ENCODE measurements around the gene DENND2A. TPM values are rescaled to one million over a fixed set of nuclear protein-coding genes. Genes with fewer than 3 reads are reported as not detected.

DENND2A gene
- total RNA-seq (2021) = 10.0 to 13.6 TPM (median 12.7 TPM) in 3 replicates
- percentile 46 among the genes with signal in this experiment for Bru-seq, nascent RNA
- long read RNA-seq, experiment 1, transcript DENND2A-209 (20 exons, 3,562 nt) = major isoform, 16 of 46 reads
- long read RNA-seq, experiment 1, partial matches to known transcripts = 9 of 46 reads
- long read RNA-seq, experiment 1, other reads (novel, unspliced or antisense) = 15 of 46 reads
- long read RNA-seq, experiment 2, partial matches to known transcripts = 12 of 20 reads
- long read RNA-seq, experiment 2, other reads (novel, unspliced or antisense) = 2 of 20 reads
- long read RNA-seq, experiment 3, partial matches to known transcripts = 0 of 1 reads
- long read RNA-seq, experiment 3, other reads (novel, unspliced or antisense) = 0 of 1 reads

- H3K36me3 Mint-ChIP-seq = no peaks in the 10 kb centered on the region
- H3K4me1 Mint-ChIP-seq = peaks cover 41% of the 10 kb centered on the region
- CTCF ChIA-PET = interaction anchor here (0.6 to 2.0 kb wide), 21 partner anchors 12 to 1058 kb away, joined by 3 to 16 read pairs (median 4); no protein-coding TSS in a partner anchor
- no peaks in the 10 kb centered on the region for H3K9me3 Mint-ChIP-seq
- TF ChIP-seq RELA (CRISPR knock-in tag; IDR thresholded peaks at IDR 0.05; ENCODE audit: borderline replicate concordance) = 0 out of 2 replicates have a peak, but pooled peaks have one; percentile 51
- peak; percentile 82 for TF ChIP-seq MAX (CRISPR knock-in tag; IDR thresholded peaks at IDR 0.05)
- 0 out of 2 replicates have a peak, but pooled peaks have one; percentile 36 for TF ChIP-seq NR2C2 (CRISPR knock-in tag; IDR thresholded peaks at IDR 0.05)
- no peak for TF ChIP-seq ARID4B (CRISPR knock-in tag; IDR thresholded peaks at IDR 0.05; ENCODE audit: borderline replicate concordance)
- 0 out of 2 replicates have a peak, but pooled peaks have one; percentile 6 for TF ChIP-seq USF2 (CRISPR knock-in tag; IDR thresholded peaks at IDR 0.05)
- 0 out of 2 replicates have a peak, but pooled peaks have one; percentile 25 for TF ChIP-seq TP53 (CRISPR knock-in tag; IDR thresholded peaks at IDR 0.05)
- peak; percentile 82; the same call in 1 of the 2 replicates for TF ChIP-seq HMGXB4 (CRISPR knock-in tag; IDR thresholded peaks at IDR 0.05)
- peak; percentile 55; the same call in 1 of the 2 replicates for TF ChIP-seq FOXK1 (CRISPR knock-in tag; IDR thresholded peaks at IDR 0.05)
- TF ChIP-seq GABPB1 (CRISPR knock-in tag; IDR thresholded peaks at IDR 0.05) = no peak
- DNase-seq (ENCODE audit: low spot score) = peak; percentile 80
- H3K27me3 Mint-ChIP-seq (ENCODE audit: low read depth) = peaks cover 41% of the 10 kb centered on the region
- POLR2A ChIA-PET = interaction anchor here (0.5 to 1.6 kb wide), 4 partner anchors 12 to 406 kb away, joined by 3 to 10 read pairs (median 6); no protein-coding TSS in a partner anchor
- H3K27ac Mint-ChIP-seq = peak within 1 kb of the TSS; percentile 48; the same call in 1 of the 2 replicates
- ATAC-seq = peak; percentile 43
- H3K4me3 Mint-ChIP-seq = peak within 1 kb of the TSS; percentile 97
These were observed at the start of gene DENND2A for GRCh38 chr7:140640727-140641523. Gene DENND2A (minus strand): TSS chr7:140640813. CDS start chr7:140602397, 38,416 bp downstream.

GRCh38 chr7:140689199-140690152 is 48.9 kb upstream of the DENND2A start:
- ChIA-PET POLR2A (no interaction called here), CTCF (interaction anchor here (0.7 to 1.9 kb wide), 6 partner anchors 9 to 294 kb away, joined by 3 to 21 read pairs (median 4); no protein-coding TSS in a partner anchor)
- no peaks in the 10 kb centered on the region for H3K36me3 Mint-ChIP-seq
- no peaks in the 10 kb centered on the region for H3K4me1 Mint-ChIP-seq
- no peak overlapping the region for H3K27ac Mint-ChIP-seq
- peak; percentile 76 for ATAC-seq
- no peaks in the 10 kb centered on the region for H3K27me3 Mint-ChIP-seq (ENCODE audit: low read depth)
- H3K4me3 Mint-ChIP-seq = no peak overlapping the region
- no peak for DNase-seq (ENCODE audit: low spot score)
- no peaks in the 10 kb centered on the region for H3K9me3 Mint-ChIP-seq
- no peak for TF ChIP-seq ARID4B (CRISPR knock-in tag; IDR thresholded peaks at IDR 0.05; ENCODE audit: borderline replicate concordance)
- no peak for TF ChIP-seq NFYB (CRISPR knock-in tag; conservative IDR thresholded peaks at IDR 0.05; ENCODE audit: low read depth)
- TF ChIP-seq ZNF671 (CRISPR knock-in tag; IDR thresholded peaks at IDR 0.05) = no peak
- TF ChIP-seq ZNF317 (CRISPR knock-in tag; IDR thresholded peaks at IDR 0.05; ENCODE audit: borderline replicate concordance, low read depth) = no peak
- TF ChIP-seq ESRRA (CRISPR knock-in tag; IDR thresholded peaks at IDR 0.05; ENCODE audit: borderline replicate concordance) = no peak
- no peak for TF ChIP-seq TEAD1 (CRISPR knock-in tag; IDR thresholded peaks at IDR 0.05)
- no peak for TF ChIP-seq ZNF263 (CRISPR knock-in tag; IDR thresholded peaks at IDR 0.05; ENCODE audit: low read depth)
